ENCODE measurements around the gene TNIK.

GRCh38 chr3:171088496-171088895 is 371.7 kb downstream of the TNIK start:
- TF ChIP-seq TAF1 (conservative IDR thresholded peaks at IDR 0.05) (no peak), CTCF (IDR thresholded peaks at IDR 0.05; ENCODE audit: low read depth, low read length, missing input control) (no peak), GABPA (IDR thresholded peaks at IDR 0.05 in 1 of 2, conservative IDR thresholded peaks at IDR 0.05 in 1 of 2) (no peak), FOXA1 (IDR thresholded peaks at IDR 0.05) (no peak), EGR1 (IDR thresholded peaks at IDR 0.05; ENCODE audit: low read depth in 2 of 2) (no peak), NR2F2 (IDR thresholded peaks at IDR 0.05) (no peak), SP1 (IDR thresholded peaks at IDR 0.05) (no peak)
